ENCODE data around the gene SNPH. TPM values are rescaled to one million over a fixed set of nuclear protein-coding genes. Genes with fewer than 3 reads are reported as not detected.
"Not testable (repeated sequence)": the region's sequence is repeated elsewhere in the genome, so short reads cannot be mapped to it uniquely, and the experiment has no call there.

The SNPH gene
- total RNA-seq, 1 experiment from 2014 or later: 2.2 TPM

GRCh38 chr20:1338801-1339200 lies 72.7 kb downstream of the SNPH start:
- no peak overlapping the region for H3K27ac Mint-ChIP-seq (ENCODE audit: low read depth, unreplicated experiment)
- peaks cover 25% of the 10 kb centered on the region for H3K4me1 Mint-ChIP-seq (ENCODE audit: insufficient read depth, unreplicated experiment)
- POLR2A ChIA-PET: interaction anchor here (1.3 to 2.6 kb wide), 2 partner anchors 9 to 11 kb away, joined by 4 to 13 read pairs; partner anchors contain the start of gene SDCBP2
- no peaks in the 10 kb centered on the region for H3K9me3 Mint-ChIP-seq (ENCODE audit: unreplicated experiment)
- CTCF ChIA-PET: interaction anchor here (0.6 to 1.4 kb wide), 2 partner anchors 43 to 49 kb away, joined by 3 to 5 read pairs; no protein-coding TSS in a partner anchor
- no peak for TF ChIP-seq CTCF (IDR thresholded peaks at IDR 0.05; ENCODE audit: unreplicated experiment)
- H3K36me3 Mint-ChIP-seq (ENCODE audit: insufficient read depth, unreplicated experiment): peaks cover 17% of the 10 kb centered on the region
- intact Hi-C loops (cut with micrococcal nuclease): no loop called here
- no peak for DNase-seq (ENCODE audit: unreplicated experiment)
- BruUV-seq (replicated peaks): no TSS peak
- H3K4me3 Mint-ChIP-seq (ENCODE audit: unreplicated experiment): no peak overlapping the region
- no peaks in the 10 kb centered on the region for H3K27me3 Mint-ChIP-seq (ENCODE audit: insufficient read depth, unreplicated experiment)

GRCh38 chr20:1341561-1342265 lies 75.6 kb downstream of the SNPH start:
- no peaks in the 10 kb centered on the region for H3K9me3 Mint-ChIP-seq (ENCODE audit: unreplicated experiment)
- ChIA-PET POLR2A (interaction anchor here (1.0 to 5.5 kb wide), 2 partner anchors 12 to 16 kb away, joined by 3 to 38 read pairs; partner anchors contain the start of gene SDCBP2), CTCF (interaction anchor here (1.4 kb wide), 1 partner anchor 49 kb away, joined by 4 read pairs; no protein-coding TSS in a partner anchor)
- H3K36me3 Mint-ChIP-seq (ENCODE audit: insufficient read depth, unreplicated experiment): peaks cover 10% of the 10 kb centered on the region
- BruUV-seq (replicated peaks): no TSS peak
- intact Hi-C loops (cut with micrococcal nuclease): no loop called here
- no peak for TF ChIP-seq CTCF (IDR thresholded peaks at IDR 0.05; ENCODE audit: unreplicated experiment)
- no peak overlapping the region for H3K4me3 Mint-ChIP-seq (ENCODE audit: unreplicated experiment)
- peaks cover 9% of the 10 kb centered on the region for H3K4me1 Mint-ChIP-seq (ENCODE audit: insufficient read depth, unreplicated experiment)
- no peak overlapping the region for H3K27ac Mint-ChIP-seq (ENCODE audit: low read depth, unreplicated experiment)
- DNase-seq (ENCODE audit: unreplicated experiment): no peak
- H3K27me3 Mint-ChIP-seq (ENCODE audit: insufficient read depth, unreplicated experiment): no peaks in the 10 kb centered on the region

GRCh38 chr20:1343446-1344124 lies 77.5 kb downstream of the SNPH start:
- H3K4me3 Mint-ChIP-seq (ENCODE audit: unreplicated experiment); intact Hi-C loops (cut with micrococcal nuclease); H3K4me1 Mint-ChIP-seq (ENCODE audit: insufficient read depth, unreplicated experiment); BruUV-seq (replicated peaks); DNase-seq (ENCODE audit: unreplicated experiment); H3K27me3 Mint-ChIP-seq (ENCODE audit: insufficient read depth, unreplicated experiment); H3K27ac Mint-ChIP-seq (ENCODE audit: low read depth, unreplicated experiment); H3K9me3 Mint-ChIP-seq (ENCODE audit: unreplicated experiment): not testable (repeated sequence)
- H3K36me3 Mint-ChIP-seq (ENCODE audit: insufficient read depth, unreplicated experiment): peaks cover 16% of the 10 kb centered on the region
- ChIA-PET CTCF (interaction anchor here (1.4 kb wide), 1 partner anchor 31 kb away, joined by 6 read pairs; no protein-coding TSS in a partner anchor), POLR2A (interaction anchor here (0.6 to 5.5 kb wide), 5 partner anchors 13 to 103 kb away, joined by 3 to 38 read pairs (median 5); partner anchors contain the start of gene SDCBP2)
- TF ChIP-seq CTCF (IDR thresholded peaks at IDR 0.05; ENCODE audit: unreplicated experiment): peak; percentile 4

All from MCF 10A (cell line).